ENCODE results near the gene STX2.

DNA sequence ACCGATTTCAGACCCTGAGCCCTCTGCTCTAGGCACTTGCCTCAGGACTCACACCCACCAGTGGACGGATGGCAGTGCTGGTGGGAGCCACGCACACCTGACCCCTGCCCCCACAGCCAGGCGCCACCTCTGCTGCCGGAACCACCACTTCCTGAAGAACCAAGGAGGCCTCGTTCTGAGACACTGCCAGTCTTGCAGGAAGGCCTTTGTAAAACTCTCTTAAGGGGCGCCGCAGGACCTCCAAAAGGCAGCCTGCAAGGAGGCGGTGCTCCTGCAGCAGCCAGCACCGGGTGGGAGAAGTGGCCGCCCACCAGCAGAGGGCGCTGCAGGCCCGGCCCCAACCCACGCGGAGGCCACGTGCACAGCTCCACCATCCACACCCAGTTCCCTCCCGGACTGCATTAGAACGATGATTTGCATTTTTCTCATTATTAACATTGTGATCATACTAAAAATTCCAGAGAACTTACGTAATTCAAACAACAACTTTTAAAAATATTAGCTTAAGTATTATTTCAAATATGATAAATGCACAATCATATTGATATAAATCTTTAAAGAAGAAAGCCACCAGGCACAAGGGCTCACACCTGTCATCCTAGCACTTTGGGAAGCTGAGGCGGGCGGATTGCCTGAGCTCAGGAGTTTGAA lies 12.8 kb downstream of the STX2 start:
- TF ChIP-seq POLR2AphosphoS5 (IDR thresholded peaks at IDR 0.05; ENCODE audit: low read depth, low read length) = no peak
- TF ChIP-seq POLR2A (IDR thresholded peaks at IDR 0.05; ENCODE audit: low read depth, low read length) = no peak
- no peak for TF ChIP-seq TAF1 (IDR thresholded peaks at IDR 0.05; ENCODE audit: borderline replicate concordance, low read depth, low read length)
